Activated B cell treated with CpG ODN at 0.5 μM for 24 hours (primary cell): ENCODE measurements around the gene MCM8. TPM values are rescaled to one million over a fixed set of nuclear protein-coding genes. Genes with fewer than 3 reads are reported as not detected.

ENCODE experiments used
- ATAC-seq: fragments of 200-7000 bp; cut with Tn5 transposase; one replicate; pipeline ENCODE4 v1.10.0; 2021; ENCODE audit warnings: low read depth, mild to moderate bottlenecking, moderate library complexity
- CTCF ChIA-PET: fragments of 350-600 bp; sonication (Branson Sonifier 250); formaldehyde crosslinking; loops from one replicate; lab custom pipeline; 2021; ENCODE audit warnings: antibody characterized with exemption; lab: Charles Lee
- POLR2A ChIA-PET: fragments of 350-600 bp; sonication (Branson Sonifier 250); formaldehyde crosslinking; loops from one replicate; lab custom pipeline; 2021; ENCODE audit warnings: antibody characterized with exemption; lab: Charles Lee
- DNase-seq: peaks from one replicate; pipeline ENCODE4 v3.0.0; 2022
- H3K27ac Mint-ChIP-seq: one replicate; pipeline ENCODE4 v1.8.0; 2020; ENCODE audit warnings: mixed read lengths
- H3K27me3 Mint-ChIP-seq: one replicate; pipeline ENCODE4 v1.8.0; 2021; ENCODE audit warnings: mixed read lengths
- H3K36me3 Mint-ChIP-seq: one replicate; pipeline ENCODE4 v1.8.0; 2021; ENCODE audit warnings: low read depth, mixed read lengths
- H3K4me1 Mint-ChIP-seq: one replicate; pipeline ENCODE4 v1.8.0; 2021; ENCODE audit warnings: mixed read lengths
- H3K4me3 Mint-ChIP-seq: one replicate; pipeline ENCODE4 v1.8.0; 2020; ENCODE audit warnings: mild to moderate bottlenecking, mixed read lengths
- H3K9me3 Mint-ChIP-seq: one replicate; pipeline ENCODE4 v1.8.0; 2020; ENCODE audit warnings: mixed read lengths
- CTCF ChIP-seq: fragments of 200-600 bp; IDR thresholded peaks from one replicate; pipeline ENCODE4 v1.8.0; 2022; ENCODE audit warnings: antibody characterized with exemption, mild to moderate bottlenecking
- intact Hi-C: fragments of 100-400 bp; cut with micrococcal nuclease; formaldehyde crosslinking; loops from one replicate; pipeline ENCODE4 v1.15.1; 2024
- total RNA-seq: library from RNA; stranded (reverse); gene quantifications from 2 replicates; pipeline ENCODE4 v1.2.3, GENCODE V29; 2022

MCM8 gene
- total RNA-seq, 1 donor from 2014 or later: 13.0 TPM

GRCh38 chr20:6040958-6041807 lies 90.7 kb downstream of the MCM8 start:
- no peak overlapping the region for H3K27ac Mint-ChIP-seq
- no peaks in the 10 kb centered on the region for H3K4me1 Mint-ChIP-seq
- peaks cover 54% of the 10 kb centered on the region for H3K36me3 Mint-ChIP-seq
- TF ChIP-seq CTCF: no peak
- intact Hi-C loops: no loop called here
- H3K4me3 Mint-ChIP-seq: no peak overlapping the region
- no peaks in the 10 kb centered on the region for H3K27me3 Mint-ChIP-seq
- ChIA-PET POLR2A (no interaction called here), CTCF (no interaction called here)
- ATAC-seq: no peak
- DNase-seq: no peak
- no peaks in the 10 kb centered on the region for H3K9me3 Mint-ChIP-seq

- DNase-seq (no peak), ATAC-seq (no peak)
- intact Hi-C loops: no loop called here
- Mint-ChIP-seq H3K4me3 (no peak overlapping the region), H3K4me1 (no peaks in the 10 kb centered on the region), H3K27ac (no peak overlapping the region), H3K27me3 (no peaks in the 10 kb centered on the region), H3K36me3 (peaks cover 48% of the 10 kb centered on the region), H3K9me3 (no peaks in the 10 kb centered on the region)
- CTCF ChIA-PET: no interaction called here
- POLR2A ChIA-PET: no interaction called here
- TF ChIP-seq CTCF: no peak
Measured at GRCh38 chr20:6041808-6042265, 91.4 kb downstream of the MCM8 start.

GRCh38 chr20:6044115-6044514 lies 93.7 kb downstream of the MCM8 start:
- no peak for TF ChIP-seq CTCF
- DNase-seq (no peak), ATAC-seq (no peak)
- Mint-ChIP-seq H3K4me1 (no peaks in the 10 kb centered on the region), H3K27ac (no peak overlapping the region), H3K4me3 (no peak overlapping the region), H3K9me3 (no peaks in the 10 kb centered on the region), H3K36me3 (peaks cover 28% of the 10 kb centered on the region), H3K27me3 (no peaks in the 10 kb centered on the region)
- intact Hi-C loops: no loop called here
- CTCF ChIA-PET: no interaction called here
- POLR2A ChIA-PET: no interaction called here

- H3K27me3 Mint-ChIP-seq: peaks cover 4% of the 10 kb centered on the region
- intact Hi-C loops: no loop called here
- ChIA-PET POLR2A (no interaction called here), CTCF (no interaction called here)
- H3K9me3 Mint-ChIP-seq: no peaks in the 10 kb centered on the region
- TF ChIP-seq CTCF: no peak
- no peak overlapping the region for H3K4me3 Mint-ChIP-seq
- H3K36me3 Mint-ChIP-seq: peaks cover 13% of the 10 kb centered on the region
- no peak for ATAC-seq
- no peaks in the 10 kb centered on the region for H3K4me1 Mint-ChIP-seq
- H3K27ac Mint-ChIP-seq: no peak overlapping the region
- DNase-seq: no peak
Measured at GRCh38 chr20:6045566-6045965, 95.1 kb downstream of the MCM8 start.

GRCh38 chr20:6046432-6046831 lies 96.0 kb downstream of the MCM8 start:
- Mint-ChIP-seq H3K27ac (no peak overlapping the region), H3K4me1 (no peaks in the 10 kb centered on the region), H3K36me3 (peaks cover 9% of the 10 kb centered on the region), H3K9me3 (no peaks in the 10 kb centered on the region), H3K27me3 (peaks cover 9% of the 10 kb centered on the region), H3K4me3 (no peak overlapping the region)
- DNase-seq (no peak), ATAC-seq (no peak)
- TF ChIP-seq CTCF: no peak
- CTCF ChIA-PET: no interaction called here
- intact Hi-C loops: no loop called here
- POLR2A ChIA-PET: no interaction called here
